ENCODE data around the gene PTPRN2.
"Not testable (repeated sequence)": the region's sequence is repeated elsewhere in the genome, so short reads cannot be mapped to it uniquely, and the experiment has no call there.

Gene PTPRN2

DNA sequence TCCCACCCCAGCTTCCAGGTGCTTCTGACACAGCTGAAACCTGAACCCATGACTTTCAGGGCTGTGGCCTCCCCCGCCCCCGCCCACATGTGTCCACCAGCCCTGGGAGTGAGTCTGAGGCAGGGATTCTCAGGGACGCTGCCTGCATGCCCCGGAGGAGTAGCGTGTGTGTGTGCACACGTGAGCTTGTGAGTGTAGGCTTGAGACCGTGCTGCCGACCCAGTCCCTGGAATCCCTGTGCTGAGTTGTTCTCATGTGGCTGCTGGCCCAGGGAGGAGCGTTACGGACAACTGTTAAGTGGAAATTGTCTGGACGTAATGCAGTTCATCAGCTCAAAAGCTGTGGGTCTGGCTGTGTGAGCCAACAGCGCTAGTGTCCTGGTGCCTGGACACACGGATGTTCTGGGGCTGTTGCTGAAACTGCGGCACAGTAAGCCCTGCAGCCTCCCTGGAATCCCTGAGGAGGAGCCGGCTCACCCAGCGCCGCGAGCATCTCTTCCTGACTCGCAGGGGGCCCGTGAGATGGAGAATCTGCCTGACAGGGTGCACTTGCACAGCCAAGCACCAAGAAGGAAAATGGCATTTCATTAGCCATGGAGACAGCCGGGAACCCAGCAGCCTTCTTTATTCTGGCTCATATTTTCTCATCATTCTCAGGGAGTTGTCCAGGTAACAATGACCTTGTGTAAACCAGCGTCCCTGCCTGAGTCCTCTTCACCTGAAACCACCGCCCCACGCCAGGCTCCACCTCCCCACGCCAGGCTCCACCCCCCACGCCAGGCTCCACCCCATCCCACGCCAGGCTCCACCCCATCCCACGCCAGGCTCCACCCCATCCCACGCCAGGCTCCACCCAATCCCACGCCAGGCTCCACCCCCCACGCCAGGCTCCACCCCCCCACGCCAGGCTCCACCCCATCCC, 603.9 kb downstream of the PTPRN2 start:
- no peak for DNase-seq

- no peak for DNase-seq
Observed at GRCh38 chr7:157981778-157982177, 605.8 kb downstream of the PTPRN2 start.

DNA sequence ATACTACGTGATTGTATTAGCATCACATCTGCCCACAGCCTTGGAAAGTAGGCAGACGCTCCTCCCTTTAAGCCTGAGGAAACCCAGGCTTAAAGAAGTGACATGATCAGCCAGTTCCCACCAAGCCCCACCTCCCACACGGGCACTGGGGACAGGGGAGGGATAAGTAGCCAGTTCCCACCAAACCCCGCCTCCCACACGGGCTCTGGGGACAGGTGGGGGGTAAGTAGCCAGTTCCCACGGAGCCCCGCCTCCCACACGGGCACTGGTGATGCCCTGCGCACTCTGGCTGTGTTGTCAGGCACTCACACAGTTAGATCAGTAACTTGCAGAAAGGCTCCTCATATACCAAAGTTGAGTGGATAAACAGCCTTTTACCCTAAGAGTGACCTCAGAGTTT, 606.8 kb downstream of the PTPRN2 start:
- DNase-seq: no peak

GRCh38 chr7:157980341-157980731, 607.3 kb downstream of the PTPRN2 start:
- not testable (repeated sequence) for DNase-seq

DNA sequence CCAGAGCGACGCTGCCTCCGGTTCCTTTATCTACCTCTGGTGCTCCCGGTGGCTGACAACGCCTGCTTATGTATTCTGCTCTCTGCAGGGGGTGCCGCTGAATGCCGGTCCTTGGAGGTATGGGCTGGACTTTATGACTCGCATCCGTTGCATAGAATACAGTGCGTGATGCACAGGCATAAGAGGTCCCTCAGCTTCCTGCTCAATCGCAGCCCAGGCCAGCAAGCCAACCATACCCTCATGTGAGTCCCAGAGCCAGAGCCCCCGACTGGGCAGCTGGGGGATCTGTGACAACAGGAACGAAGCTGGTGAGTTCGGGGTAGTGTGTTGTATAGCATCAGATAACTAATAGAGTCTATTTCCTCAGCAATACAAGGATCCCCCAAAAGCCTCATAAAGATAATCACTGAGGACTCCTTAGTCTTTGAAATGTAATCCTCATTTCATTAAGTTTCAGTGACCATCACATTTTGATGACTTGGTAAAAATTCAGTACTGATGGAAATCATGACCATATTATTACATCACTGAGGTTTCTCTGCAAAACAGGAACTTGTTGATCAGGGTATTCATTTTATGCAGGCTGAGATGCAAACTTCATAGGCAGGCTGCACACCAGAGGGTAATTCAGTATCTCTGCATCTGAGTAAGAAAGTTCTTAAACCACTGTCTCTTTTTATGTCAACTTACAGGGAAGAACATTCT, 607.8 kb downstream of the PTPRN2 start:
- peak in 1 of 2 donors; percentile 5 for DNase-seq

DNA sequence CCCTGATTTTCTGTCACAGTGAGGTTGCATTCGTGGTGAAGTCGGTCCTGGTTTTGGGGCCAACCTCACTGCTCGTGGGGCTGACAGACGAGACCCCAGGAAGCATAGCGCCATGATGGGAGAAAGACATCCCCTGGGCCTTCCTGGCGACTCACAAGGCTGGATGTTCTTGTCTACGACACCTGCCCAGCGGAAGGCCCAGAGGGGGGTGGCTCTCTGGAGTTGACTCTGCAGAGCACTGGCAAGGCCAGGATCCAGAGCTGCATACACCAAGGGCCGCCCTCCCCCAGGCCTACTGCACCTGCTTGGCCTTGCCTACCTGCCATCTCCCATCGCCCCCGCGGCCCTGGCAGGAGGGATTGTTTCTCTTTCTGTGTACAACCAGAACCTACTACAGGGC, 608.9 kb downstream of the PTPRN2 start:
- DNase-seq: no peak

GRCh38 chr7:157977717-157978496, 609.7 kb downstream of the PTPRN2 start:
- DNase-seq: no peak

DNA sequence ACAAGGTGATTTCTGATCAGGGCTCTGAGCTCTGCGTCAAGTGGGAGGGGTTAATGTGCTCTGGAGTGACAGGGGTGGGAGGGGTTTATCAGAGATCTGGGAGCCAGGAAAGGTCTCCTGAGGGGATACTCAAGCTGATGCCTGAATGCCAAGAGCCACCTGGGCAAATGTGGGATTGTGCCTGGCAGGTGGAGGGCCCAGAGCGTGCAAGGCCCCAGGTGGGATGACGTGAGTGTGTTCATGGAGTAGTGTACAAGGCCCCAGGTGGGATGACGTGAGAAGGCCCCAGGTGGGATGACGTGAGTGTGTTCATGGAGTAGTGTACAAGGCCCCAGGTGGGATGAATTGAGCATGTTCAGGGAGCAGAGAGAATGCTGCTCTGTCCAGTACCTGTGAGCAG, 610.3 kb downstream of the PTPRN2 start:
- no peak for DNase-seq

GRCh38 chr7:157976406-157976805, 611.2 kb downstream of the PTPRN2 start:
- no peak for DNase-seq

DNA sequence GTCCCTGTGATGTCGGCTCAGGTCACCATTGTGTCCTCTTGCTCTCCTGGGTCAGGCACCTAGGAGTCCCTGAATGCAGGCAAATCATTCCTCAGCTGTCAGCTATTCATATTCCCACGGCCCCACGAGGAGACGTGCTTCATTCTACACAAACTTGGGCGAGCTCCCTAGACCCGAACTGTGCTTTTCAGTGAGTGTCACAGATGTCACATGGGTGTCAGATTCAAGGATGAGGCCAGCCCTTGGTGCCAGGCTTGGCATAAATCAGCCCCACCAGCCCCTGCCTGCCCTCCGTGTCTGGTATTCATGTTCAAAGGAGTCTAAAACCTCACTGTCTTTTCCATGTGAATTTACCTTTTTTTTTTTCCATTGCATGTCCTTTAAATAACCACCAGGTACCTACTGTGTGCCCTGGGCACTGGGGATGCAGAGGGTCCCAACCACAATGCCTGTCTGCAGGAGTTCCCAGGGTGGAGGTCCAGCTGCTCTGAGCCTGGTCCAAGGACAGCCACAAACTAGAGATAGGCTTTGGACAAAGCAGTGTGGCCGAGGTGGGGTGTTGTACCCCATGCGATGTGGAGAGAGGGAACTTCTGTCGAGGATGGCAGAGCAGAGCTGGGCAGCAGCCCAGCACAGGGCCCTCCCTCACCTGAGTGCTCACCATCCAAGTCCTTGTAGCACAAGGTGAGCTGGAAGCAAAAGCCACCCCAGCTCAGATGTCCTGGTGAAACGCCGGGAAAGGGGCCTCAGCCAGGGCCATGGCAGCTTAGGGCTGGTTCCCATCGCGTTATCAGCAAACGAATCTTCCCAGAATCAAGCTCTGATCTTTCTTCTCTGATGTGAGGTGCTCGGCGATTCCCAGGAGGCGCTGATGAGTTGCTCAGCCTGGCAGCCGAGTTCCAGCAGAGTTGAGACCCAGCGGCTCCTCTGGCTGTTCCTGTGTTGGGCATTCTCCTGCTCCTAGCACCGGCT, 611.9 kb downstream of the PTPRN2 start:
- no peak for DNase-seq

DNA sequence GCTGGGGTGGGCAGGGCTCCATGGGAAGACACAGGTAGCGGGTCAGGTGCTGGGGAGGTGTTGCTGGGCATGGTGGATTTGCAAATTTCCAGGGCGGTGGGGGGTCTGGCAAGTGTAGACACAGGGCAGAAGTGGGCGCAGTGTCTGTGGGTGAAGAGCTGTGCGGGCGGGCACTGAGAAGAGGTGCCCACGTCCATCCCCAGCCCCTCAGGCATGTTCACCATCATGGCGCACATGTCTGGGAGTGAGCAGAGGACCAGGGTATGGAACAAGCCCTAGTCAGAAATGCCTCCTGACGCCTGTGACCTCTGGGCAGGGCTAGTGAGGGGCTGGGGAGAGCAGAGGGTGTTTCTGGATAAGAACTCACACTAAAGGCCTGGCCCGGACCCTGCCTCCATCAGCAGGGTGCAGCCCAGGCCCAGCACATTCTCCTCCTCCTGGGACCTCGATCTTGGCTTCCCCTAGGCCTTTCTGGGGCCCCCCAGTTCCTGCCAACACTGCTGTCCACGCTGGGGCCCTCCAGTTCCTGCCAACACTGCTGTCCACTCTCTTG, 612.9 kb downstream of the PTPRN2 start:
- DNase-seq: no peak

- DNase-seq: no peak
Observed at GRCh38 chr7:157973971-157974677, 613.5 kb downstream of the PTPRN2 start.

- no peak for DNase-seq
Observed at GRCh38 chr7:157972914-157973313, 614.7 kb downstream of the PTPRN2 start.

- DNase-seq: no peak
Observed at GRCh38 chr7:157971501-157971900, 616.1 kb downstream of the PTPRN2 start.

GRCh38 chr7:157970744-157971143, 616.9 kb downstream of the PTPRN2 start:
- no peak for DNase-seq

- no peak for DNase-seq
Observed at GRCh38 chr7:157969995-157970394, 617.6 kb downstream of the PTPRN2 start.

- DNase-seq: no peak
Observed at GRCh38 chr7:157966490-157966889, 621.1 kb downstream of the PTPRN2 start.

- no peak for DNase-seq
Observed at GRCh38 chr7:157964521-157964920, 623.1 kb downstream of the PTPRN2 start.

- DNase-seq: no peak
Observed at GRCh38 chr7:157964016-157964415, 623.6 kb downstream of the PTPRN2 start.

GRCh38 chr7:157963526-157963925, 624.1 kb downstream of the PTPRN2 start:
- no peak for DNase-seq

Data from inflammatory macrophage (primary cell).